NCI-H345 treated with DMSO at 0.1 percent for 48 hours (cell line): Measurements from ENCODE around the gene FGF14.

Experiments used
- DNase-seq: peaks from one replicate; lab custom pipeline; 2025; ENCODE audit not compliant: unreplicated experiment; lab: John Stamatoyannopoulos, UW

FGF14 gene

GRCh38 chr13:102311901-102312300, 89.9 kb downstream of the FGF14 start:
- no peak for DNase-seq

GRCh38 chr13:102311419-102311796, 90.4 kb downstream of the FGF14 start:
- no peak for DNase-seq

- no peak for DNase-seq
Measured at GRCh38 chr13:102310691-102311418, 91.0 kb downstream of the FGF14 start.

GRCh38 chr13:102309110-102309509, 92.7 kb downstream of the FGF14 start:
- DNase-seq: peak; percentile 25

- DNase-seq: no peak
Measured at GRCh38 chr13:102302534-102302933, 99.3 kb downstream of the FGF14 start.

- no peak for DNase-seq
Measured at GRCh38 chr13:102300379-102300778, 101.5 kb downstream of the FGF14 start.

GRCh38 chr13:102299366-102299765, 102.5 kb downstream of the FGF14 start:
- no peak for DNase-seq

- no peak for DNase-seq
Measured at GRCh38 chr13:102298051-102298450, 103.8 kb downstream of the FGF14 start.

- no peak for DNase-seq
Measured at GRCh38 chr13:102295316-102296048, 106.4 kb downstream of the FGF14 start.

- DNase-seq: no peak
Measured at GRCh38 chr13:102294407-102295018, 107.3 kb downstream of the FGF14 start.

- no peak for DNase-seq
Measured at GRCh38 chr13:102293723-102294122, 108.1 kb downstream of the FGF14 start.

- no peak for DNase-seq
Measured at GRCh38 chr13:102291587-102292218, 110.1 kb downstream of the FGF14 start.

- DNase-seq: no peak
Measured at GRCh38 chr13:102289606-102290005, 112.2 kb downstream of the FGF14 start.

GRCh38 chr13:102286326-102286725, 115.5 kb downstream of the FGF14 start:
- DNase-seq: no peak

- DNase-seq: no peak
Measured at GRCh38 chr13:102280366-102280765, 121.5 kb downstream of the FGF14 start.

- no peak for DNase-seq
Measured at GRCh38 chr13:102277286-102277685, 124.6 kb downstream of the FGF14 start.

- no peak for DNase-seq
Measured at GRCh38 chr13:102276404-102276803, 125.4 kb downstream of the FGF14 start.

GRCh38 chr13:102275969-102276368, 125.9 kb downstream of the FGF14 start:
- no peak for DNase-seq

GRCh38 chr13:102273111-102273510, 128.7 kb downstream of the FGF14 start:
- no peak for DNase-seq

GRCh38 chr13:102267191-102267590, 134.7 kb downstream of the FGF14 start:
- DNase-seq: no peak

GRCh38 chr13:102261809-102262208, 140.0 kb downstream of the FGF14 start:
- DNase-seq: no peak

GRCh38 chr13:102261316-102261715, 140.5 kb downstream of the FGF14 start:
- DNase-seq: no peak
